A549 treated with Hydrocortisone at 1 μM for 4 hours (cell line): ENCODE results near the gene CAMKV. TPM values are rescaled to one million over a fixed set of nuclear protein-coding genes. Genes with fewer than 3 reads are reported as not detected.

Experiments
- total RNA-seq: library from RNA; stranded (reverse); fragments of 200-300 nt; extraction: Qiagen RNA extraction; gene quantifications from 5 replicates; pipeline ENCODE4 v1.2.3, GENCODE V29; 2022

Gene CAMKV, protein sequence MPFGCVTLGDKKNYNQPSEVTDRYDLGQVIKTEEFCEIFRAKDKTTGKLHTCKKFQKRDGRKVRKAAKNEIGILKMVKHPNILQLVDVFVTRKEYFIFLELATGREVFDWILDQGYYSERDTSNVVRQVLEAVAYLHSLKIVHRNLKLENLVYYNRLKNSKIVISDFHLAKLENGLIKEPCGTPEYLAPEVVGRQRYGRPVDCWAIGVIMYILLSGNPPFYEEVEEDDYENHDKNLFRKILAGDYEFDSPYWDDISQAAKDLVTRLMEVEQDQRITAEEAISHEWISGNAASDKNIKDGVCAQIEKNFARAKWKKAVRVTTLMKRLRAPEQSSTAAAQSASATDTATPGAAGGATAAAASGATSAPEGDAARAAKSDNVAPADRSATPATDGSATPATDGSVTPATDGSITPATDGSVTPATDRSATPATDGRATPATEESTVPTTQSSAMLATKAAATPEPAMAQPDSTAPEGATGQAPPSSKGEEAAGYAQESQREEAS
- 0.18 to 0.35 TPM (median 0.24 TPM) in 5 replicates for total RNA-seq

DNA sequence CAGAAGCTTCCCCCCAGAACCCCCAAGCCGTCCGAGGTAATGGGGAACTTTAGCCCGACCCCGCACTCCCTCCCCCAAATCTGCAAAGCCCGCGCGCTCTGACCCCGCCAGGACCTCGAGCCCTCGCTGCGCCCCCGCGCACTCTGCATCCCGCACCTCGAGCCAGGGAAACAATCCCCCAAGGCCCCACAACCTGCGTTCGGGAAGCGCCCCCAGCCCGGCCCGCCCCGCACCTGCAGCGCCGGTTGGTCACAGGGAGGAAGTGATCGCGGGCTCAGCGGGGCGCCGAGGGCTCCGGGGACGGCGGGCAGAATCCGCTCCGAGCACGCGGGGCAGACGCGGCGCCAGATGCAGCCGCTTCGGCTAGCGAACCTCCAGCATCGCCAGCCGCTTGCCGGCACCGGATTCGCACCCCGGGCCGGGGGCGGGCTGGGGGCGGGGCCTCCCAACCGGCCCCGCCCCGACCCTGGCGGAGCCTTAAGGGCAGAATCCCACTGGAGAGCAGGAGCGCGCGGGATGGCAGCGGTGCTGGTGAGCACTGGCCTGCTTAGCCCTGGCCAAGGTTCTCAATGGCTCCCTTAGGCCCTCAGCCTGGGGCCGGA is at the start of gene CAMKV:
TSS of gene CAMKV (minus strand) at position 382 of the 602 bp plus-strand sequence. CDS start 7,518 bp downstream, outside the sequence.

DNA sequence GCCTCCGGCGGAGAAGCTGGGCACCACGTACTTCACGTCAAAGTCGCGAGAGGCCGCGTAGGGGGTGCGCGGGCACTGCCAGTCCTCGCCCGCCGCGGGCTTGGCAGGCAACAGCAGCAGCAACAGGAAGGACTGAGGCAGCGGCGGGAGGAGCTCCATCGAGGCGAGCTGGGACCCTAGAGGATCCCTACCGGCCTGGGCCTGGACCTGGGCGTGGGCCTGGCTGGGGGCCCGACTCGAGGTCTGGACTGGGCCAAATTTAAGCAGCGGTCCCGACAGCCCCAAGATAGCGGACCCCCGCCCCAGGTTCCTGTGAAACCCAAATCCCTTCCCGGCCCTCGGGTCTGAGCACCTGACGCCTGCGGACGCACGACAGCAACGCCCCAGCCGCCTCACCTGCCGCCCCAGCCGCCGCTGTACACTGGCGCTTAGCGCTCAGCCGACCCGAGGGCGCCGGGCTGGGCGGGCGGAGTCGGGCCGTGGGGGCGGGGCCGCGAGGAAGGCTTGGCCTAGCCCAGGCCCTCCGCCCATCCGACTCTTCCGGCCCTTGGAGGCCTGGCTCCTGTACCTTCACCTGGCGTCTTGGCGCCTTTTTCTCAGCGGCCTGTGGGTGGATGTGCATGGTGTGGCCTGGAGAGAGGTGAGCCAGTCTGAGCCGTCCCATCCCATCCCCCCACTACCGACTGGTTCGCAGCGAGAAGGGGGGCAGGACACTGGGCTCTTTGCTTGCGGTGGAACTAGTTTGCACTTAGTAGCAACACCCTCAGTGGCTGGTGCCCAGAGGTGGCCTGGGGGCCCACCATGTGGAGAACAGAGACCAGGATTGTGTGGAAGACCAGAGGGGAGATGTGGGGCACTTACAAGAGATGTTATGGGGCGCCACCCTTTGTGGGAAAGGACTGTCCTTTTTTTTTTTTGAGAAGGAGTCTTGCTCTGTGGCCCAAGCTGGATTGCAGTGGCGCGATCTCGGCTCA is 34.0 kb upstream of the CAMKV start, which contains the start of gene MST1R:
TSS of gene MST1R (minus strand) at position 423 of the 974 bp plus-strand sequence. CDS start at position 159, 264 bp downstream.

GRCh38 chr3:49856181-49857005 is 13.3 kb downstream of the CAMKV start, which contains the start of gene TRAIP:
Gene TRAIP, minus strand, starts transcription at chr3:49856564. Its CDS starts 111 bp downstream, at chr3:49856453.

GRCh38 chr3:49813497-49814174 is 56.1 kb downstream of the CAMKV start, which contains the start of gene UBA7:
Gene UBA7, minus strand, starts transcription at chr3:49813953. Its CDS starts 166 bp downstream, at chr3:49813787.

Other genes starting within 250 kb of the CAMKV start
- 63.9 to 67.7 TPM (median 64.9 TPM) in 5 replicates for gene APEH, start 195.6 kb downstream of the CAMKV start, total RNA-seq
- 0.97 to 2.6 TPM (median 1.9 TPM) in 5 replicates for gene MST1, start 180.4 kb downstream of the CAMKV start, total RNA-seq
- 11.6 to 15.1 TPM (median 13.7 TPM) in 5 replicates for gene RNF123, start 180.3 kb downstream of the CAMKV start, total RNA-seq
- gene AMIGO3, start 150.2 kb downstream of the CAMKV start, total RNA-seq, result 0.12 to 1.2 TPM (median 0.69 TPM) in 5 replicates
- gene GMPPB, start 146.0 kb downstream of the CAMKV start, total RNA-seq, result 15.9 to 19.7 TPM (median 18.6 TPM) in 5 replicates
- 21.0 to 23.4 TPM (median 23.3 TPM) in 5 replicates for gene IP6K1, start 83.4 kb downstream of the CAMKV start, total RNA-seq
- 0.15 to 0.30 TPM (median 0.26 TPM) in 5 replicates for gene CDHR4, start 70.0 kb downstream of the CAMKV start, total RNA-seq
- 1.7 to 2.8 TPM (median 2.4 TPM) in 5 replicates for gene INKA1, start 66.6 kb downstream of the CAMKV start, total RNA-seq
- gene UBA7, start 56.0 kb downstream of the CAMKV start, total RNA-seq, result 0.23 to 0.85 TPM (median 0.54 TPM) in 5 replicates
- gene TRAIP, start 13.3 kb downstream of the CAMKV start, total RNA-seq, result 10.8 to 14.1 TPM (median 13.6 TPM) in 5 replicates
- gene MST1R, start 34.0 kb upstream of the CAMKV start, total RNA-seq, result 6.2 to 7.5 TPM (median 7.5 TPM) in 5 replicates
- 6.3 to 9.9 TPM (median 8.1 TPM) in 5 replicates for gene MON1A, start 59.9 kb upstream of the CAMKV start, total RNA-seq
- 24.6 to 30.5 TPM (median 26.8 TPM) in 5 replicates for gene RBM6, start 70.2 kb upstream of the CAMKV start, total RNA-seq
- gene RBM5, start 219.0 kb upstream of the CAMKV start, total RNA-seq, result 30.5 to 38.4 TPM (median 34.6 TPM) in 5 replicates